Endodermal cell (in vitro differentiated cells): ENCODE data around the gene C3orf70. TPM values are rescaled to one million over a fixed set of nuclear protein-coding genes. Genes with fewer than 3 reads are reported as not detected.

Source experiments
- DNase-seq: peaks from one replicate; pipeline ENCODE4 v3.0.0-alpha.2; 2017
- H3K27ac ChIP-seq: 2 replicates; pipeline ENCODE4 v1.5.1; 2013; ENCODE audit warnings: mild to moderate bottlenecking, low read depth, low read length, moderate library complexity
- H3K27me3 ChIP-seq: 2 replicates; pipeline ENCODE4 v1.6.1; 2013; ENCODE audit warnings: mild to moderate bottlenecking, low read length, moderate library complexity; ENCODE audit not compliant: insufficient read depth, control insufficient read depth, poor library complexity, severe bottlenecking
- H3K36me3 ChIP-seq: 2 replicates; pipeline ENCODE4 v1.7.0; 2013; ENCODE audit warnings: mild to moderate bottlenecking, low read length, moderate library complexity; ENCODE audit not compliant: control insufficient read depth, insufficient read depth
- H3K4me1 ChIP-seq: one replicate; pipeline ENCODE4 v1.7.0; 2013; ENCODE audit warnings: low read length; ENCODE audit not compliant: control insufficient read depth, insufficient read depth
- H3K4me3 ChIP-seq: 2 replicates; pipeline ENCODE4 v1.5.1; 2013; ENCODE audit warnings: mild to moderate bottlenecking, low read length, moderate library complexity
- H3K9ac ChIP-seq: 2 replicates; pipeline ENCODE4 v1.6.1; 2013; ENCODE audit warnings: mild to moderate bottlenecking, low read length, moderate library complexity; ENCODE audit not compliant: poor library complexity, severe bottlenecking; ENCODE audit errors: extremely low read depth
- H3K9me3 ChIP-seq: 2 replicates; pipeline ENCODE4 v1.6.1; 2013; ENCODE audit warnings: mild to moderate bottlenecking, low read length, moderate library complexity; ENCODE audit not compliant: control insufficient read depth
- H3K27ac Mint-ChIP-seq: 2 replicates; pipeline ENCODE4 v1.8.0; 2020; ENCODE audit warnings: mixed read lengths
- H3K27me3 Mint-ChIP-seq: 2 replicates; pipeline ENCODE4 v1.8.0; 2021; ENCODE audit warnings: mild to moderate bottlenecking, mixed read lengths; ENCODE audit not compliant: insufficient read depth
- H3K36me3 Mint-ChIP-seq: 2 replicates; pipeline ENCODE4 v1.8.0; 2020; ENCODE audit warnings: low read depth, mixed read lengths
- H3K4me1 Mint-ChIP-seq: 2 replicates; pipeline ENCODE4 v1.8.0; 2020; ENCODE audit warnings: mixed read lengths
- H3K4me3 Mint-ChIP-seq: 2 replicates; pipeline ENCODE4 v1.8.0; 2020; ENCODE audit warnings: mild to moderate bottlenecking, moderate library complexity, mixed read lengths
- H3K9me3 Mint-ChIP-seq: 2 replicates; pipeline ENCODE4 v1.8.0; 2020; ENCODE audit warnings: mild to moderate bottlenecking, mixed read lengths
- CTCF ChIP-seq: fragments of 200-600 bp; sonication (generic); conservative IDR thresholded peaks from 2 replicates; pipeline ENCODE4 v1.5.0; 2021; ENCODE audit warnings: antibody characterized with exemption, mild to moderate bottlenecking
- WGBS, 2 experiments: methylation state at CpG; one replicate each; pipeline versions ENCODE4 v1.1.5 to v1.1.7; 2013; ENCODE audit warnings: missing lambda C conversion rate in 2 of 2, mixed read lengths in 1 of 2; ENCODE audit not compliant: insufficient coverage in 1 of 2, insufficient read length in 1 of 2; 5-methylcytosine and 5-hydroxymethylcytosine counted together
- total RNA-seq, 2 donors: library from RNA; stranded (reverse); fragmentation: NEBNext Ultra II Directional in 1 of 2; extraction: Animal tissue kit (Norgen Biotek cat#: 25700) in 1 of 2; gene quantifications; 2 replicates in 1 of 2; 3 replicates in 1 of 2; pipeline ENCODE4 v1.2.1, GENCODE V29; 2021

Gene C3orf70
- total RNA-seq, 2 donors from 2014 or later, result 0.88 to 5.0 TPM

- H3K9me3 ChIP-seq, result peaks cover 43% of the 10 kb centered on the region
- no peak for DNase-seq
- no peak overlapping the region for H3K27ac ChIP-seq
- no peak overlapping the region for H3K9ac ChIP-seq
- peaks cover 32% of the 10 kb centered on the region for H3K36me3 Mint-ChIP-seq
- H3K4me1 Mint-ChIP-seq, result no peaks in the 10 kb centered on the region
- no peak for TF ChIP-seq CTCF
- no peak overlapping the region for H3K4me3 Mint-ChIP-seq
- no peaks in the 10 kb centered on the region for H3K27me3 ChIP-seq
- no CpG with 5 or more reads among the region's 1 CpG for WGBS, 2 experiments
- no peaks in the 10 kb centered on the region for H3K27me3 Mint-ChIP-seq
- H3K27ac Mint-ChIP-seq, result no peak overlapping the region
- no peaks in the 10 kb centered on the region for H3K4me1 ChIP-seq
- H3K9me3 Mint-ChIP-seq, result peaks cover 54% of the 10 kb centered on the region
- no peak overlapping the region for H3K4me3 ChIP-seq
- peaks cover 23% of the 10 kb centered on the region for H3K36me3 ChIP-seq
Observed at GRCh38 chr3:185057829-185058228, 95.0 kb downstream of the C3orf70 start.

- H3K27ac Mint-ChIP-seq, result no peak overlapping the region
Observed at GRCh38 chr3:185056908-185057307, 96.0 kb downstream of the C3orf70 start.

GRCh38 chr3:185052631-185053030, 100.2 kb downstream of the C3orf70 start:
- H3K36me3 ChIP-seq, result peaks cover 48% of the 10 kb centered on the region
- H3K9me3 ChIP-seq, result peaks cover 21% of the 10 kb centered on the region
- Mint-ChIP-seq H3K27ac (no peak overlapping the region), H3K4me1 (no peaks in the 10 kb centered on the region), H3K9me3 (peaks cover 18% of the 10 kb centered on the region), H3K36me3 (peaks cover 71% of the 10 kb centered on the region), H3K4me3 (no peak overlapping the region), H3K27me3 (no peaks in the 10 kb centered on the region)
- no peak overlapping the region for H3K9ac ChIP-seq
- TF ChIP-seq CTCF, result peak; percentile 50
- WGBS, 2 experiments, result 84 to 93% methylated on average over 4 to 6 of the region's 6 CpGs
- H3K4me3 ChIP-seq, result no peak overlapping the region
- no peak for DNase-seq
- no peaks in the 10 kb centered on the region for H3K27me3 ChIP-seq
- no peak overlapping the region for H3K27ac ChIP-seq
- H3K4me1 ChIP-seq, result no peaks in the 10 kb centered on the region

More at GRCh38 chr3:185056908-185057307, 96.0 kb downstream of the C3orf70 start:
- no peak overlapping the region for H3K27ac ChIP-seq
- no peak overlapping the region for H3K4me3 ChIP-seq
- Mint-ChIP-seq H3K9me3 (peaks cover 54% of the 10 kb centered on the region), H3K27me3 (no peaks in the 10 kb centered on the region), H3K4me1 (no peaks in the 10 kb centered on the region), H3K36me3 (peaks cover 42% of the 10 kb centered on the region), H3K4me3 (no peak overlapping the region)
- H3K9ac ChIP-seq, result no peak overlapping the region
- no peaks in the 10 kb centered on the region for H3K4me1 ChIP-seq
- no peak for DNase-seq
- no peaks in the 10 kb centered on the region for H3K27me3 ChIP-seq
- peaks cover 32% of the 10 kb centered on the region for H3K36me3 ChIP-seq
- H3K9me3 ChIP-seq, result peaks cover 43% of the 10 kb centered on the region
- TF ChIP-seq CTCF, result no peak
- WGBS, 2 experiments, result 89 to 100% methylated on average over 1 to 2 of the region's 2 CpGs
